Islet precursor cell (in vitro differentiated cells): ENCODE data around the gene DSTN.

Experiments
- DNase-seq: peaks from one replicate; pipeline ENCODE4 v3.0.0-alpha.2; 2018

The DSTN gene

GRCh38 chr20:17555106-17555505 lies 14.8 kb upstream of the DSTN start:
- no peak for DNase-seq

GRCh38 chr20:17556837-17557674 lies 12.8 kb upstream of the DSTN start:
- DNase-seq = peak; percentile 67

GRCh38 chr20:17557675-17558006 lies 12.2 kb upstream of the DSTN start:
- peak; percentile 80 for DNase-seq

- peak; percentile 93 for DNase-seq
These were observed 11.5 kb upstream of the DSTN start for GRCh38 chr20:17558154-17558940.

- no peak for DNase-seq
These were observed 11.0 kb upstream of the DSTN start for GRCh38 chr20:17558941-17559304.

GRCh38 chr20:17559338-17559737 lies 10.5 kb upstream of the DSTN start:
- peak; percentile 70 for DNase-seq

GRCh38 chr20:17560344-17561074 lies 9.4 kb upstream of the DSTN start:
- no peak for DNase-seq

- DNase-seq = peak; percentile 76
These were observed 7.0 kb upstream of the DSTN start for GRCh38 chr20:17562804-17563305.

GRCh38 chr20:17565169-17565845 lies 4.6 kb upstream of the DSTN start:
- DNase-seq = no peak

- no peak for DNase-seq
These were observed 3.5 kb upstream of the DSTN start for GRCh38 chr20:17566345-17566744.

- peak; percentile 87 for DNase-seq
These were observed 1.7 kb upstream of the DSTN start for GRCh38 chr20:17568045-17568788.

- DNase-seq = peak; percentile 99
These were observed 828 bp upstream of the DSTN start for GRCh38 chr20:17568972-17569521.

GRCh38 chr20:17570347-17571152 lies 675 bp downstream of the DSTN start:
- peak; percentile 73 for DNase-seq

- no peak for DNase-seq
These were observed 1.3 kb downstream of the DSTN start for GRCh38 chr20:17571153-17571527.

GRCh38 chr20:17572034-17572638 lies 2.3 kb downstream of the DSTN start:
- DNase-seq = no peak

GRCh38 chr20:17573463-17573862 lies 3.6 kb downstream of the DSTN start:
- no peak for DNase-seq

- no peak for DNase-seq
These were observed 6.3 kb downstream of the DSTN start for GRCh38 chr20:17576215-17576614.

GRCh38 chr20:17579369-17580039 lies 9.6 kb downstream of the DSTN start:
- no peak for DNase-seq

GRCh38 chr20:17580895-17581294 lies 11.0 kb downstream of the DSTN start:
- DNase-seq = no peak

- DNase-seq = no peak
These were observed 13.3 kb downstream of the DSTN start for GRCh38 chr20:17583126-17583525.
